GM12878 (cell line): Measurements from ENCODE around the gene DOCK2. TPM values are rescaled to one million over a fixed set of nuclear protein-coding genes. Genes with fewer than 3 reads are reported as not detected.

ENCODE experiments used
- ATAC-seq: fragments of 200-7000 bp; cut with Tn5 transposase; 3 replicates; pipeline ENCODE4 v1.9.1; 2020; ENCODE audit warnings: mild to moderate bottlenecking, moderate library complexity
- BruUV-seq: library from RNA; stranded (reverse); fragments of 400-500 nt; replicated peaks from 2 replicates; lab custom pipeline; 2021; lab: Mats Ljungman, UMichigan
- CTCF ChIA-PET: fragments of 300-600 bp; sonication (Branson Sonifier 250); formaldehyde crosslinking; extraction: SDS; loops from one replicate; lab custom pipeline; 2021; ENCODE audit warnings: inconsistent platforms; lab: Yijun Ruan, JAX
- POLR2A ChIA-PET: fragments of 350-600 bp; formaldehyde crosslinking; extraction: SDS; loops from one replicate; lab custom pipeline; 2021; ENCODE audit warnings: inconsistent platforms; lab: Charles Lee
- RAD21 ChIA-PET: fragments of 300-600 bp; sonication (Branson Sonifier 250); formaldehyde crosslinking; loops from one replicate; lab custom pipeline; 2023; ENCODE audit warnings: antibody characterized with exemption; ENCODE audit not compliant: unreplicated experiment; lab: Charles Lee
- SMC1A ChIA-PET: fragments of 300-600 bp; sonication (Branson Sonifier 250); formaldehyde crosslinking; loops from one replicate; lab custom pipeline; 2023; ENCODE audit not compliant: unreplicated experiment, uncharacterized antibody; lab: Charles Lee
- DNase-seq: peaks from one replicate; pipeline ENCODE4 v3.0.0-alpha.2; 2011; ENCODE audit warnings: low read depth, low spot score
- FAIRE-seq: peaks from 3 replicates; lab custom pipeline; 2011; peaks lifted over from hg19 to GRCh38; lab: Jason Lieb, UNC
- H2AFZ ChIP-seq: 2 replicates; pipeline ENCODE4 v1.6.0; 2011; ENCODE audit warnings: low read depth, low read length, control low read depth; ENCODE audit not compliant: control insufficient read depth
- H3K27ac ChIP-seq: 2 replicates; pipeline ENCODE4 v1.5.1; 2011; ENCODE audit warnings: control low read depth; ENCODE audit not compliant: control insufficient read depth, insufficient read depth
- H3K27me3 ChIP-seq, 2 experiments: replicated peaks in 1 of 2; 2 replicates each; pipeline versions ENCODE4 v1.6.0 to v1.6.1; 2011; ENCODE audit warnings: low read length in 1 of 2; ENCODE audit not compliant: control insufficient read depth in 2 of 2, insufficient read depth in 2 of 2
- H3K36me3 ChIP-seq, 2 experiments: 2 replicates each; pipeline ENCODE4 v1.5.1; 2011; ENCODE audit warnings: low read length in 1 of 2; ENCODE audit not compliant: control insufficient read depth in 2 of 2, insufficient read depth in 2 of 2
- H3K4me1 ChIP-seq: 2 replicates; pipeline ENCODE4 v1.6.1; 2011; ENCODE audit warnings: mild to moderate bottlenecking, low read length, moderate library complexity, mixed read lengths; ENCODE audit not compliant: control insufficient read depth, insufficient read depth
- H3K4me2 ChIP-seq: 2 replicates; pipeline ENCODE4 v1.6.0; 2011; ENCODE audit warnings: control low read depth; ENCODE audit not compliant: control insufficient read depth, insufficient read depth
- H3K4me3 ChIP-seq: fragments of 200-600 bp; sonication (generic); 2 replicates; pipeline ENCODE4 v1.5.1; 2016
- H3K79me2 ChIP-seq: 2 replicates; pipeline ENCODE4 v1.6.0; 2011; ENCODE audit warnings: low read length; ENCODE audit not compliant: control insufficient read depth, insufficient read depth
- H3K9ac ChIP-seq: 2 replicates; pipeline ENCODE4 v1.8.0; 2011; ENCODE audit warnings: low read length, control low read depth, mixed read lengths; ENCODE audit not compliant: control insufficient read depth, insufficient read depth
- H3K9me3 ChIP-seq: replicated peaks from 3 replicates; pipeline ENCODE4 v1.5.1; 2011; ENCODE audit warnings: mild to moderate bottlenecking, low read length; ENCODE audit not compliant: control insufficient read depth, insufficient read depth
- H4K20me1 ChIP-seq: 2 replicates; pipeline ENCODE4 v1.6.0; 2011; ENCODE audit not compliant: control insufficient read depth, insufficient read depth
- BCL3 ChIP-seq: IDR thresholded peaks from 2 replicates; pipeline ENCODE4 v1.6.1; 2011; ENCODE audit warnings: borderline replicate concordance, low read depth, mild to moderate bottlenecking, moderate library complexity, low read length; ENCODE audit not compliant: insufficient read depth, poor library complexity, severe bottlenecking
- FOXK2 ChIP-seq: fragments of 450-650 bp; IDR thresholded peaks from 2 replicates; pipeline ENCODE4 v1.6.1; 2017; ENCODE audit warnings: mild to moderate bottlenecking, moderate library complexity
- KDM1A ChIP-seq: fragments of 200-600 bp; sonication (generic); IDR thresholded peaks from 2 replicates; pipeline ENCODE4 v1.6.1; 2016; ENCODE audit warnings: borderline replicate concordance
- NFIC ChIP-seq: IDR thresholded peaks from 2 replicates; pipeline ENCODE4 v1.6.1; 2012; ENCODE audit warnings: low read depth, mild to moderate bottlenecking, inconsistent platforms, low read length, moderate library complexity
- NR2F1 ChIP-seq: fragments of 450-650 bp; conservative IDR thresholded peaks from 2 replicates; pipeline ENCODE4 v1.6.1; 2017; ENCODE audit warnings: mild to moderate bottlenecking
- RBBP5 ChIP-seq: fragments of 200-600 bp; sonication (generic); conservative IDR thresholded peaks from 2 replicates; pipeline ENCODE4 v1.6.1; 2016
- RCOR1 ChIP-seq: conservative IDR thresholded peaks from 2 replicates; pipeline ENCODE4 v1.6.1; 2012; ENCODE audit warnings: low read depth, low read length, improper control_type of control experiment
- RUNX3 ChIP-seq: IDR thresholded peaks from 2 replicates; pipeline ENCODE4 v1.6.1; 2012; ENCODE audit warnings: low read length, inconsistent platforms
- SUZ12 ChIP-seq: fragments of 200-600 bp; sonication (generic); IDR thresholded peaks from one replicate; pipeline ENCODE4 v1.6.1; 2018; ENCODE audit warnings: antibody characterized with exemption, mild to moderate bottlenecking; ENCODE audit not compliant: unreplicated experiment
- WRNIP1 ChIP-seq: IDR thresholded peaks from 2 replicates; pipeline ENCODE4 v1.6.1; 2011; ENCODE audit warnings: low read depth, low read length, improper control_type of control experiment, borderline replicate concordance
- YBX1 ChIP-seq: fragments of 450-650 bp; IDR thresholded peaks from 2 replicates; pipeline ENCODE4 v1.6.1; 2016; ENCODE audit warnings: antibody characterized with exemption
- ZNF622 ChIP-seq: fragments of 450-650 bp; IDR thresholded peaks from 2 replicates; pipeline ENCODE4 v1.6.1; 2017; ENCODE audit warnings: mild to moderate bottlenecking, inconsistent platforms
- WGBS: methylation state at CpG from one replicate; pipeline ENCODE4 v1.1.6; 2016; ENCODE audit warnings: low lambda C conversion rate; ENCODE audit not compliant: insufficient replicate concordance, insufficient coverage; ENCODE audit errors: missing lambda C conversion rate; 5-methylcytosine and 5-hydroxymethylcytosine counted together
- in situ Hi-C: fragments of 300-500 bp; cut with MboI; formaldehyde crosslinking; loops from 9 replicates; pipeline ENCODE4 v1.14.3; 2018; ENCODE audit warnings: mixed read lengths
- intact Hi-C: fragments of 100-400 bp; cut with micrococcal nuclease; formaldehyde crosslinking; loops from one replicate; pipeline ENCODE4 v1.14.2; 2022; ENCODE audit not compliant: unreplicated experiment
- polyA plus RNA-seq, 11 experiments: library from polyadenylated mRNA; depleted of rRNA in 4 of 11; unstranded in 6 of 11; stranded (reverse) in 5 of 11; fragments of >200 nt; fragmentation: Nextera tagmentation in 4 of 11; fragmentation: Illumina TruSeq in 1 of 11; extraction: Ambion mirVana in 4 of 11; extraction: Trizol in 1 of 11; gene quantifications; 1 replicate in 1 of 11; 2 replicates in 10 of 11; pipeline versions ENCODE4 v1.2.1 to v1.2.3, GENCODE V29; 2011 to 2016; ENCODE audit warnings: inconsistent platforms in 2 of 11, missing spikeins in 2 of 11, low read depth in 1 of 11
- total RNA-seq, 4 experiments: library from RNA; depleted of rRNA in 3 of 4; stranded (reverse); fragments of >200 nt in 3 of 4; fragmentation: Illumina TruSeq in 1 of 4; extraction: Trizol in 1 of 4; gene quantifications; 2 replicates each; pipeline versions ENCODE4 v1.2.1 to v1.2.3, GENCODE V29; 2013 to 2021
- TF ChIP-seq, protein P1 (sequence below): fragments of 450-650 bp; IDR thresholded peaks from 2 replicates; pipeline ENCODE4 v1.6.1; 2017; ENCODE audit warnings: mild to moderate bottlenecking, moderate library complexity
- TF ChIP-seq, protein P2 (sequence below): fragments of 450-650 bp; IDR thresholded peaks from 2 replicates; pipeline ENCODE4 v1.6.1; 2017; ENCODE audit warnings: mild to moderate bottlenecking

Gene DOCK2
- total and polyA plus RNA-seq, 10 of the 15 experiments (the other 5 are each of a cell fraction or from before 2014, with no cell fraction given): 34.2 to 192 (median 118) TPM

- TF ChIP-seq BCL3 (peak; percentile 18), RBBP5 (peak; percentile 83; the same call in 1 of the 2 replicates), SUZ12 (no peak)
These were observed 169.0 kb downstream of the DOCK2 start (continued) for GRCh38 chr5:169805937-169806700.

DNA sequence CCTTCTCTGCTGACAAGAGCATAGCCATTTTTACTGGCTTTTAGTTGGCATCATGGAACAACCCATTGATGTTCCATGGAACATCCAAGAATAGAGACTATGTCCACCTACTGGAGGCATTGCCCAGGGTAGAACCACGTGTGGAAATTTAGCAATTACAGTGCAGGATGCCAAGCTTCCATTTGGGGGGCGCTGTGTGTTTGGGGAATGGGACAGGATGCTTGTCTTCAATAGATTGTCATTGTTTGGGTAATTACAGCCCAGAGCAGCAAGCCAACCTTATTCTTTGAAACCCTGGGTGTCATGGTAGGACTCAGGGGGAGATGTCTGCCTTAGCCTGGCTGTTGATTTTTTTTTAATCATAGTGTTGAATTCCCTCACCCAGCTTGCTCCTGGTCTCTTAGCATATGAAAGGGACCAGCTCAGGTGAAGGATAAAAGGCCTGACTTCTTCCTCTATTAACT is 171.1 kb downstream of the DOCK2 start:
- RAD21 ChIA-PET: interaction anchor here (0.6 to 4.3 kb wide), 5 partner anchors 19 to 119 kb away, joined by 3 to 60 read pairs (median 3); no protein-coding TSS in a partner anchor
- H3K4me1 ChIP-seq: peaks cover 42% of the 10 kb centered on the region
- H3K27ac ChIP-seq: no peak overlapping the region
- peaks cover 15 to 37% of the 10 kb centered on the region in 2 experiments for H3K36me3 ChIP-seq
- 100% methylated on average over 2 of the region's 2 CpGs for WGBS
- SMC1A ChIA-PET: interaction anchor here (1.1 to 16.6 kb wide), 8 partner anchors 10 to 89 kb away, joined by 3 to 368 read pairs (median 29); no protein-coding TSS in a partner anchor
- no peak for ATAC-seq
- BruUV-seq: no TSS peak
- intact Hi-C loops: loop anchor here (5.0 kb wide), 1 partner anchor 41 kb away; no protein-coding TSS in a partner anchor
- no peak overlapping the region for H3K4me2 ChIP-seq
- POLR2A ChIA-PET: no interaction called here
- no peak overlapping the region for H2AFZ ChIP-seq
- H3K79me2 ChIP-seq: peaks cover 11% of the 10 kb centered on the region
- FAIRE-seq: no peak
- no peaks in the 10 kb centered on the region for H3K9me3 ChIP-seq
- no peak for DNase-seq
- no peak overlapping the region for H3K4me3 ChIP-seq
- in situ Hi-C loops: no loop called here
- H3K9ac ChIP-seq: no peak overlapping the region
- no peaks in the 10 kb centered on the region for H4K20me1 ChIP-seq
- CTCF ChIA-PET: no interaction called here
- H3K27me3 ChIP-seq: no peaks in the 10 kb centered on the region
- TF ChIP-seq, protein P1, sequence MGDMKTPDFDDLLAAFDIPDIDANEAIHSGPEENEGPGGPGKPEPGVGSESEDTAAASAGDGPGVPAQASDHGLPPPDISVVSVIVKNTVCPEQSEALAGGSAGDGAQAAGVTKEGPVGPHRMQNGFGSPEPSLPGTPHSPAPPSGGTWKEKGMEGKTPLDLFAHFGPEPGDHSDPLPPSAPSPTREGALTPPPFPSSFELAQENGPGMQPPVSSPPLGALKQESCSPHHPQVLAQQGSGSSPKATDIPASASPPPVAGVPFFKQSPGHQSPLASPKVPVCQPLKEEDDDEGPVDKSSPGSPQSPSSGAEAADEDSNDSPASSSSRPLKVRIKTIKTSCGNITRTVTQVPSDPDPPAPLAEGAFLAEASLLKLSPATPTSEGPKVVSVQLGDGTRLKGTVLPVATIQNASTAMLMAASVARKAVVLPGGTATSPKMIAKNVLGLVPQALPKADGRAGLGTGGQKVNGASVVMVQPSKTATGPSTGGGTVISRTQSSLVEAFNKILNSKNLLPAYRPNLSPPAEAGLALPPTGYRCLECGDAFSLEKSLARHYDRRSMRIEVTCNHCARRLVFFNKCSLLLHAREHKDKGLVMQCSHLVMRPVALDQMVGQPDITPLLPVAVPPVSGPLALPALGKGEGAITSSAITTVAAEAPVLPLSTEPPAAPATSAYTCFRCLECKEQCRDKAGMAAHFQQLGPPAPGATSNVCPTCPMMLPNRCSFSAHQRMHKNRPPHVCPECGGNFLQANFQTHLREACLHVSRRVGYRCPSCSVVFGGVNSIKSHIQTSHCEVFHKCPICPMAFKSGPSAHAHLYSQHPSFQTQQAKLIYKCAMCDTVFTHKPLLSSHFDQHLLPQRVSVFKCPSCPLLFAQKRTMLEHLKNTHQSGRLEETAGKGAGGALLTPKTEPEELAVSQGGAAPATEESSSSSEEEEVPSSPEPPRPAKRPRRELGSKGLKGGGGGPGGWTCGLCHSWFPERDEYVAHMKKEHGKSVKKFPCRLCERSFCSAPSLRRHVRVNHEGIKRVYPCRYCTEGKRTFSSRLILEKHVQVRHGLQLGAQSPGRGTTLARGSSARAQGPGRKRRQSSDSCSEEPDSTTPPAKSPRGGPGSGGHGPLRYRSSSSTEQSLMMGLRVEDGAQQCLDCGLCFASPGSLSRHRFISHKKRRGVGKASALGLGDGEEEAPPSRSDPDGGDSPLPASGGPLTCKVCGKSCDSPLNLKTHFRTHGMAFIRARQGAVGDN: peak; percentile 43; the same call in 1 of the 2 replicates
- TF ChIP-seq, protein P2, sequence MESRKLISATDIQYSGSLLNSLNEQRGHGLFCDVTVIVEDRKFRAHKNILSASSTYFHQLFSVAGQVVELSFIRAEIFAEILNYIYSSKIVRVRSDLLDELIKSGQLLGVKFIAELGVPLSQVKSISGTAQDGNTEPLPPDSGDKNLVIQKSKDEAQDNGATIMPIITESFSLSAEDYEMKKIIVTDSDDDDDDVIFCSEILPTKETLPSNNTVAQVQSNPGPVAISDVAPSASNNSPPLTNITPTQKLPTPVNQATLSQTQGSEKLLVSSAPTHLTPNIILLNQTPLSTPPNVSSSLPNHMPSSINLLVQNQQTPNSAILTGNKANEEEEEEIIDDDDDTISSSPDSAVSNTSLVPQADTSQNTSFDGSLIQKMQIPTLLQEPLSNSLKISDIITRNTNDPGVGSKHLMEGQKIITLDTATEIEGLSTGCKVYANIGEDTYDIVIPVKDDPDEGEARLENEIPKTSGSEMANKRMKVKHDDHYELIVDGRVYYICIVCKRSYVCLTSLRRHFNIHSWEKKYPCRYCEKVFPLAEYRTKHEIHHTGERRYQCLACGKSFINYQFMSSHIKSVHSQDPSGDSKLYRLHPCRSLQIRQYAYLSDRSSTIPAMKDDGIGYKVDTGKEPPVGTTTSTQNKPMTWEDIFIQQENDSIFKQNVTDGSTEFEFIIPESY: no peak
- TF ChIP-seq RUNX3 (no peak), NR2F1 (no peak), FOXK2 (no peak), KDM1A (no peak), RCOR1 (no peak), WRNIP1 (no peak), YBX1 (no peak), ZNF622 (no peak), NFIC (no peak)
